Right lobe of liver (tissue), 4 donors: ENCODE data around the gene MRPS26.

Source experiments
- CTCF ChIP-seq, 4 donors: fragments of 200-600 bp in 3 of 4; fragments of 450-650 bp in 1 of 4; IDR thresholded peaks; one replicate each; pipeline versions ENCODE4 v1.5.1 to v1.8.0; 2016 to 2022; ENCODE audit warnings: antibody characterized with exemption in 4 of 4, mild to moderate bottlenecking in 2 of 4
- POLR2A ChIP-seq: fragments of 450-650 bp; IDR thresholded peaks from one replicate; pipeline ENCODE4 v1.6.1; 2017; ENCODE audit warnings: antibody characterized with exemption, mild to moderate bottlenecking
- donor health status: DM: no; HTN: no; CAD: no.
- donor health status: DM: no; HTN: no; CAD: no.
- donor health status: DM: no; HTN: yes; CAD: no.

DNA sequence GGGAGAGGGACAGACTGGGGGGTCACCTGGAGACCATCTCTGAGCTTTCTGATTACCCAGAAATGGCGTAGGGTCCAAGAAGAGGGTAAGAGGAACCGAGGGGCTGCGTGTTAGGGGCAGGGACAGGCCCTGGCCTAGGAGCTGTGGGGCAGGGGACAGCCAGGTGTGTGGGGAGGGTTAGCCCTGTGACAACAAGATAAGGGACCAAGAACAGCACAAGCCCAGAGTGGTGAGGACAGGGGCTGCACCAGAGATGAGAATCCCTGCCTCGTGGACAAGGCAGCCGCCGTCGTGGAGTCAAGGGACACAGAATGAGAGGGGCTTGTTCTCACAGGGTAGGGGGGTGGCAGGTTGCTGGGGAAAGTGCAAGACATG lies 39.1 kb downstream of the MRPS26 start:
- TF ChIP-seq CTCF (IDR thresholded peaks at IDR 0.05) (no peak), POLR2A (no peak)
